K562 (cell line): ENCODE data around the gene EPS8L1. TPM values are rescaled to one million over a fixed set of nuclear protein-coding genes. Genes with fewer than 3 reads are reported as not detected.

ENCODE experiments used
- CBFA2T3 ChIP-seq: fragments of 450-650 bp; IDR thresholded peaks from 2 replicates; pipeline ENCODE4 v1.6.1; 2017
- CXXC5 ChIP-seq: fragments of 250-450 bp; sonication (Bioruptor Pico); IDR thresholded peaks from 2 replicates; pipeline ENCODE4 v1.8.0; 2022; ENCODE audit warnings: inconsistent platforms, mild to moderate bottlenecking, moderate library complexity
- DEAF1 ChIP-seq: fragments of 450-650 bp; formaldehyde crosslinking; IDR thresholded peaks from 2 replicates; pipeline ENCODE4 v1.4.0; 2020; ENCODE audit warnings: mild to moderate bottlenecking, moderate library complexity
- ETS1 ChIP-seq: conservative IDR thresholded peaks from 2 replicates; pipeline ENCODE4 v1.6.1; 2011; ENCODE audit warnings: low read depth, mild to moderate bottlenecking, low read length; ENCODE audit not compliant: control insufficient read depth
- GATA2 ChIP-seq: sonication (generic); formaldehyde crosslinking; IDR thresholded peaks from 2 replicates; pipeline ENCODE4 v1.4.0; 2020; ENCODE audit warnings: mild to moderate bottlenecking, missing genetic modification reagents
- HNRNPLL ChIP-seq: fragments of 200-400 bp; formaldehyde crosslinking; IDR thresholded peaks from 2 replicates; pipeline ENCODE4 v1.6.1; 2017; ENCODE audit warnings: low read length, low read depth, mild to moderate bottlenecking; ENCODE audit not compliant: poor library complexity, severe bottlenecking
- KDM1A ChIP-seq, 2 experiments: fragments of 450-650 bp; IDR thresholded peaks; 2 replicates each; pipeline ENCODE4 v1.6.1; 2016; ENCODE audit warnings: mild to moderate bottlenecking in 2 of 2
- MBD2 ChIP-seq: sonication (generic); IDR thresholded peaks from 2 replicates; pipeline ENCODE4 v1.6.1; 2016; ENCODE audit warnings: low read depth, borderline replicate concordance
- MECOM ChIP-seq: fragments of 250-450 bp; sonication (Bioruptor Pico); IDR thresholded peaks from 2 replicates; pipeline ENCODE4 v1.8.0; 2022; ENCODE audit warnings: inconsistent platforms
- NFATC3 ChIP-seq: fragments of 450-650 bp; IDR thresholded peaks from 2 replicates; pipeline ENCODE4 v1.6.1; 2017; ENCODE audit warnings: mild to moderate bottlenecking
- POLR2AphosphoS2 ChIP-seq: IDR thresholded peaks from 2 replicates; pipeline ENCODE4 v1.6.1; 2012; ENCODE audit warnings: low read length, improper control_type of control experiment
- POLR2G ChIP-seq: fragments of 200-400 bp; formaldehyde crosslinking; IDR thresholded peaks from 2 replicates; pipeline ENCODE4 v1.6.1; 2017; ENCODE audit warnings: low read depth, mild to moderate bottlenecking, antibody characterized with exemption, low read length, moderate library complexity
- PPARD ChIP-seq: fragments of 250-450 bp; sonication (Bioruptor Pico); IDR thresholded peaks from 2 replicates; pipeline ENCODE4 v1.8.0; 2022; ENCODE audit warnings: inconsistent platforms, mild to moderate bottlenecking, moderate library complexity
- RBM17 ChIP-seq: fragments of 200-400 bp; formaldehyde crosslinking; IDR thresholded peaks from 2 replicates; pipeline ENCODE4 v1.6.1; 2017; ENCODE audit warnings: low read depth, mild to moderate bottlenecking, low read length, borderline replicate concordance
- RBM22 ChIP-seq: fragments of 200-400 bp; formaldehyde crosslinking; IDR thresholded peaks from 2 replicates; pipeline ENCODE4 v1.6.1; 2018; ENCODE audit warnings: low read length, low read depth; ENCODE audit not compliant: poor library complexity, severe bottlenecking
- RHOXF2B ChIP-seq: fragments of 250-450 bp; sonication (Bioruptor Pico); conservative IDR thresholded peaks from 2 replicates; pipeline ENCODE4 v1.5.1; 2021
- SAP30 ChIP-seq: fragments of 200-600 bp; sonication (generic); IDR thresholded peaks from 2 replicates; pipeline ENCODE4 v1.6.1; 2012; ENCODE audit warnings: borderline replicate concordance, low read depth, mild to moderate bottlenecking, moderate library complexity, low read length, control low read depth, inconsistent platforms; ENCODE audit not compliant: insufficient read depth, poor library complexity, severe bottlenecking
- SIX5 ChIP-seq, 2 experiments: IDR thresholded peaks; 2 replicates each; pipeline ENCODE4 v1.6.1; 2011; ENCODE audit warnings: low read length in 2 of 2, borderline replicate concordance in 1 of 2, low read depth in 1 of 2, mild to moderate bottlenecking in 1 of 2, moderate library complexity in 1 of 2; ENCODE audit not compliant: insufficient read depth in 1 of 2
- SLC30A9 ChIP-seq: fragments of 250-450 bp; sonication (Bioruptor Pico); IDR thresholded peaks from 2 replicates; pipeline ENCODE4 v1.8.0; 2022; ENCODE audit warnings: mild to moderate bottlenecking, moderate library complexity
- SMARCB1 ChIP-seq: IDR thresholded peaks from 2 replicates; pipeline ENCODE4 v1.6.1; 2011; ENCODE audit warnings: improper control_type of control experiment, low read depth; ENCODE audit not compliant: insufficient read length
- TEAD2 ChIP-seq: fragments of 450-650 bp; IDR thresholded peaks from 2 replicates; pipeline ENCODE4 v1.6.1; 2016; ENCODE audit warnings: missing genetic modification characterization, control low read depth, missing compliant biosample characterization
- WHSC1 ChIP-seq: IDR thresholded peaks from one replicate; pipeline ENCODE4 v1.6.1; 2012; ENCODE audit warnings: low read length, control low read depth, inconsistent platforms
- ZKSCAN1 ChIP-seq: fragments of 150-350 bp; IDR thresholded peaks from 2 replicates; pipeline ENCODE4 v1.6.1; 2016; ENCODE audit warnings: low read depth, low read length
- ZNF740 ChIP-seq, 3 experiments: fragments of 200-800 bp in 1 of 3; sonication (Bioruptor generic) in 1 of 3; sonication (generic) in 1 of 3; formaldehyde crosslinking in 1 of 3; IDR thresholded peaks; 2 replicates each; pipeline versions ENCODE4 v1.6.1 to v1.8.0; 2016 to 2022; ENCODE audit warnings: mild to moderate bottlenecking in 2 of 3, missing compliant biosample characterization in 2 of 3, missing genetic modification characterization in 2 of 3, missing genetic modification reagents in 1 of 3
- polyA plus RNA-seq, 8 experiments: library from polyadenylated mRNA; depleted of rRNA in 4 of 8; stranded (reverse) in 5 of 8; unstranded in 3 of 8; fragments of >200 nt; fragmentation: Nextera tagmentation in 2 of 8; fragmentation: Illumina TruSeq in 1 of 8; extraction: Ambion mirVana in 2 of 8; extraction: Trizol in 1 of 8; gene quantifications; 2 replicates each; pipeline versions ENCODE4 v1.2.1 to v1.2.3, GENCODE V29; 2011 to 2014; ENCODE audit warnings: inconsistent platforms in 1 of 8, missing spikeins in 1 of 8
- total RNA-seq, 7 experiments: library from RNA; depleted of rRNA in 6 of 7; stranded (reverse); fragments of >200 nt in 6 of 7; fragmentation: Illumina TruSeq in 2 of 7; extraction: Trizol in 2 of 7; gene quantifications; 2 replicates each; pipeline versions ENCODE4 v1.2.1 to v1.2.3, GENCODE V29; 2011 to 2021; ENCODE audit warnings: low replicate concordance in 1 of 7

The EPS8L1 gene
- total and polyA plus RNA-seq, 9 of the 15 experiments (the other 6 are each of a cell fraction or from before 2014, with no cell fraction given), result 0.35 to 22.1 (median 11.9) TPM

- no peak for TF ChIP-seq MECOM (CRISPR knock-in tag)
- peak; percentile 68; the same call in 1 of the 2 replicates for TF ChIP-seq POLR2AphosphoS2
- peak; percentile 71 for TF ChIP-seq GATA2 (CRISPR knock-in tag)
- TF ChIP-seq RBM17, result no peak
- no peak for TF ChIP-seq NFATC3
- no peak for TF ChIP-seq HNRNPLL
- TF ChIP-seq TEAD2 (tag), result no peak
- TF ChIP-seq CBFA2T3, result peak; percentile 79
- TF ChIP-seq RBM22, result peak; percentile 55
- peak; percentile 49 to 53; a peak in 3 of 4 replicates for TF ChIP-seq KDM1A (IDR thresholded peaks at IDR 0.05)
- TF ChIP-seq ZNF740 (CRISPR knock-in tag; IDR thresholded peaks at IDR 0.05), result 0 out of 2 replicates have a peak, but pooled peaks have one; percentile 24
- TF ChIP-seq ZNF740 (tag; IDR thresholded peaks at IDR 0.05), result no peak
- TF ChIP-seq SLC30A9 (CRISPR knock-in tag), result no peak
- no peak for TF ChIP-seq SIX5 (IDR thresholded peaks at IDR 0.05; ENCODE audit: borderline replicate concordance in 1 of 2, insufficient read depth in 1 of 2, low read depth in 1 of 2, low read length in 2 of 2)
- peak; percentile 64 for TF ChIP-seq CXXC5
- no peak for TF ChIP-seq RHOXF2B (CRISPR knock-in tag)
- TF ChIP-seq ETS1, result no peak
- no peak for TF ChIP-seq SAP30
- no peak for TF ChIP-seq SMARCB1
- peak; percentile 79 for TF ChIP-seq POLR2G
- TF ChIP-seq PPARD (CRISPR knock-in tag), result no peak
- TF ChIP-seq ZKSCAN1, result no peak
- TF ChIP-seq WHSC1, result no peak
- peak; percentile 37; the same call in 1 of the 2 replicates for TF ChIP-seq MBD2
- no peak for TF ChIP-seq DEAF1 (CRISPR knock-in tag)
Observed at GRCh38 chr19:55041627-55042343, 33.9 kb upstream of the EPS8L1 start (continued).
